Keratinocyte (primary cell): ENCODE results near the gene TNFRSF19. TPM values are rescaled to one million over a fixed set of nuclear protein-coding genes. Genes with fewer than 3 reads are reported as not detected.

Experiments
- DNase-seq: peaks from one replicate; pipeline ENCODE4 v3.0.0-alpha.2; 2011; ENCODE audit warnings: low read depth, missing footprints, low spot score
- FAIRE-seq: peaks from 2 replicates; lab custom pipeline; 2011; peaks lifted over from hg19 to GRCh38; lab: Jason Lieb, UNC
- H2AFZ ChIP-seq: 2 replicates; pipeline ENCODE4 v1.6.0; 2012; ENCODE audit warnings: low read length, control low read depth, inconsistent platforms; ENCODE audit not compliant: control insufficient read depth
- H3K27ac ChIP-seq: 2 replicates; pipeline ENCODE4 v1.5.1; 2011; ENCODE audit warnings: low read length; ENCODE audit not compliant: control insufficient read depth, insufficient read depth
- H3K27me3 ChIP-seq: 3 replicates; pipeline ENCODE4 v1.6.0; 2011; ENCODE audit warnings: low read length; ENCODE audit not compliant: control insufficient read depth, insufficient read depth; ENCODE audit errors: extremely low read depth
- H3K36me3 ChIP-seq, 2 experiments: 2 replicates in 1 of 2; 3 replicates in 1 of 2; pipeline ENCODE4 v1.5.1; 2011; ENCODE audit warnings: low read length in 2 of 2, mild to moderate bottlenecking in 1 of 2; ENCODE audit not compliant: control insufficient read depth in 2 of 2, insufficient read depth in 2 of 2; ENCODE audit errors: extremely low read depth in 1 of 2
- H3K4me1 ChIP-seq: 3 replicates; pipeline ENCODE4 v1.5.1; 2011; ENCODE audit warnings: low read length; ENCODE audit not compliant: control insufficient read depth, insufficient read depth; ENCODE audit errors: extremely low read depth
- H3K4me2 ChIP-seq: 3 replicates; pipeline ENCODE4 v1.6.0; 2011; ENCODE audit warnings: low read depth, low read length; ENCODE audit not compliant: control insufficient read depth, insufficient read depth; ENCODE audit errors: extremely low read depth
- H3K4me3 ChIP-seq, 3 experiments: fragments of 200-600 bp in 1 of 3; sonication (generic) in 1 of 3; 2 replicates in 2 of 3; 3 replicates in 1 of 3; pipeline ENCODE4 v1.5.1; 2011 to 2016; ENCODE audit warnings: low read length in 3 of 3, mild to moderate bottlenecking in 3 of 3, control low read depth in 2 of 3, inconsistent platforms in 1 of 3, low read depth in 1 of 3, mixed read lengths in 1 of 3, mixed run types in 1 of 3, moderate library complexity in 1 of 3; ENCODE audit not compliant: control insufficient read depth in 2 of 3, insufficient read depth in 2 of 3; ENCODE audit errors: extremely low read depth in 1 of 3
- H3K79me2 ChIP-seq: 2 replicates; pipeline ENCODE4 v1.6.0; 2012; ENCODE audit warnings: low read length; ENCODE audit not compliant: control insufficient read depth, insufficient read depth
- H3K9ac ChIP-seq: 3 replicates; pipeline ENCODE4 v1.6.0; 2011; ENCODE audit warnings: low read length; ENCODE audit not compliant: control insufficient read depth, insufficient read depth; ENCODE audit errors: extremely low read depth
- H3K9me1 ChIP-seq: 3 replicates; pipeline ENCODE4 v1.6.0; 2011; ENCODE audit warnings: low read length; ENCODE audit not compliant: control insufficient read depth, insufficient read depth; ENCODE audit errors: extremely low read depth
- H3K9me3 ChIP-seq: 2 replicates; pipeline ENCODE4 v1.5.1; 2012; ENCODE audit warnings: low read depth, low read length; ENCODE audit not compliant: control insufficient read depth
- H4K20me1 ChIP-seq: 3 replicates; pipeline ENCODE4 v1.6.0; 2011; ENCODE audit warnings: low read length; ENCODE audit not compliant: control insufficient read depth, insufficient read depth; ENCODE audit errors: extremely low read depth
- CTCF ChIP-seq, 3 experiments: IDR thresholded peaks in 1 of 3; conservative IDR thresholded peaks in 1 of 3; optimal IDR thresholded peaks in 1 of 3; 2 replicates in 2 of 3; 3 replicates in 1 of 3; pipeline versions ENCODE3 to v1.5.1; 2011; ENCODE audit warnings: low read length in 3 of 3, mild to moderate bottlenecking in 3 of 3, moderate library complexity in 2 of 3, control low read depth in 1 of 3, inconsistent platforms in 1 of 3; ENCODE audit not compliant: insufficient read depth in 2 of 3; ENCODE audit errors: extremely low read depth in 1 of 3
- EZH2 ChIP-seq: IDR thresholded peaks from one replicate; pipeline ENCODE4 v1.6.1; 2012; ENCODE audit warnings: inconsistent platforms, mild to moderate bottlenecking, low read length, moderate library complexity
- dilution Hi-C: fragments of 300-500 bp; cut with MboI; formaldehyde crosslinking; loops from one replicate; pipeline ENCODE4 v1.7.0; 2020; ENCODE audit warnings: low sequenced_read_pairs; ENCODE audit not compliant: extremely low pct_ligation_motif_present
- polyA plus RNA-seq, 5 experiments: library from polyadenylated mRNA; depleted of rRNA in 3 of 5; stranded (reverse) in 3 of 5; stranded (forward) in 1 of 5; unstranded in 1 of 5; fragments of >200 nt; gene quantifications; 1 replicate in 1 of 5; 2 replicates in 3 of 5; 3 replicates in 1 of 5; pipeline versions ENCODE4 v1.2.1 to v1.2.3, GENCODE V29; 2011 to 2012; ENCODE audit warnings: missing spikeins in 2 of 5, low read depth in 1 of 5, low replicate concordance in 1 of 5

TNFRSF19 gene
- polyA plus RNA-seq, 1 donor (not counting 4 experiments of a cell fraction or from before 2014, with no cell fraction given), result 1.8 TPM

- no peaks in the 10 kb centered on the region for H3K79me2 ChIP-seq
- H3K4me2 ChIP-seq, result no peak overlapping the region
- dilution Hi-C loops, result no loop called here
- H3K9me1 ChIP-seq, result no peaks in the 10 kb centered on the region
- FAIRE-seq (no peak), DNase-seq (no peak)
- H3K27ac ChIP-seq, result no peak overlapping the region
- no peaks in the 10 kb centered on the region for H4K20me1 ChIP-seq
- H3K4me1 ChIP-seq, result no peaks in the 10 kb centered on the region
- no peak overlapping the region for H2AFZ ChIP-seq
- H3K36me3 ChIP-seq, result no peaks in the 10 kb centered on the region
- H3K9ac ChIP-seq, result no peak overlapping the region
- no peaks in the 10 kb centered on the region for H3K27me3 ChIP-seq
- H3K9me3 ChIP-seq, result no peaks in the 10 kb centered on the region
- no peak overlapping the region for H3K4me3 ChIP-seq
- TF ChIP-seq EZH2, result no peak
- TF ChIP-seq CTCF (optimal IDR thresholded peaks at IDR 0.05 in 1 of 3, IDR thresholded peaks at IDR 0.05 in 1 of 3, conservative IDR thresholded peaks at IDR 0.05 in 1 of 3; ENCODE audit: extremely low read depth in 1 of 3, insufficient read depth in 2 of 3, low read length in 3 of 3), result no peak
Observed at GRCh38 chr13:23722726-23723453, 152.7 kb downstream of the TNFRSF19 start.

GRCh38 chr13:23723471-23723870 lies 153.3 kb downstream of the TNFRSF19 start:
- H3K4me3 ChIP-seq, result no peak overlapping the region
- H3K9me1 ChIP-seq, result no peaks in the 10 kb centered on the region
- no peaks in the 10 kb centered on the region for H3K36me3 ChIP-seq
- no peak overlapping the region for H3K9ac ChIP-seq
- no peaks in the 10 kb centered on the region for H3K27me3 ChIP-seq
- H4K20me1 ChIP-seq, result no peaks in the 10 kb centered on the region
- H3K4me1 ChIP-seq, result no peaks in the 10 kb centered on the region
- H3K9me3 ChIP-seq, result no peaks in the 10 kb centered on the region
- DNase-seq, result no peak
- no peak overlapping the region for H3K4me2 ChIP-seq
- H3K79me2 ChIP-seq, result no peaks in the 10 kb centered on the region
- no peak for TF ChIP-seq CTCF (optimal IDR thresholded peaks at IDR 0.05 in 1 of 3, IDR thresholded peaks at IDR 0.05 in 1 of 3, conservative IDR thresholded peaks at IDR 0.05 in 1 of 3; ENCODE audit: extremely low read depth in 1 of 3, insufficient read depth in 2 of 3, low read length in 3 of 3)
- TF ChIP-seq EZH2, result no peak
- dilution Hi-C loops, result no loop called here
- no peak overlapping the region for H2AFZ ChIP-seq
- FAIRE-seq, result no peak
- no peak overlapping the region for H3K27ac ChIP-seq
